ENCODE measurements around the gene KIF18A. TPM values are rescaled to one million over a fixed set of nuclear protein-coding genes. Genes with fewer than 3 reads are reported as not detected.

The KIF18A gene
- total RNA-seq, 1 donor from 2014 or later, result 21.8 TPM

DNA sequence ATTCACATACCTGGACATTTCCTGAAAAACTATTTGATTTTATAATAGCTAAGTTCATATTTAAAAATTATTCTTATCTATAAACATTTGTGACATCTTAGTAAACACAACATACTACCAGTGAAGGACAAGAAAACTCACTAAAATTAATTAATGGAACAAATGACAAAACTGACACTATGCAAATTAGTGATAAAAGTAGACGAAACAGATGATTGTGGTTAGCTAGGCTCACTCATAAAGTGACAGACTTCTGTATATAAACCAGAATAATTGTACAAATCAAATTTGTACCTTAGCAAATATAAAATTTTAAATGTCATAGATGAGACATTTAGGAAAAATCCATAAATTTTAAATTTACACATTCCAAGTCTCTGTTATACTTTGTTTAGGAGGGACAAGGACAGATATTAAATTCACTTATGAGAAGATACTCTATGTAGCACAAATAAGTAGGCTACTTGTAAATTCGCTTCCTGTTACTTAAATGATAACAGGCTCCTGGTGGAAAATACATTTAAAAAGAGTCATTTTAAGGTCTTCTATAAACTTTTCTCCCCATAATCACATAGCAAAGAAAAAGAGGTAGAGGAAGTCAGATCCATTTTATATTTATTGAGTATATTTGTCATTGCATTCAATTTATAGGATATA lies 81.2 kb downstream of the KIF18A start:
- peaks cover 23% of the 10 kb centered on the region for H3K36me3 Mint-ChIP-seq
- no peaks in the 10 kb centered on the region for H3K9me3 Mint-ChIP-seq
- no peak overlapping the region for H3K4me3 Mint-ChIP-seq
- TF ChIP-seq, protein P1, sequence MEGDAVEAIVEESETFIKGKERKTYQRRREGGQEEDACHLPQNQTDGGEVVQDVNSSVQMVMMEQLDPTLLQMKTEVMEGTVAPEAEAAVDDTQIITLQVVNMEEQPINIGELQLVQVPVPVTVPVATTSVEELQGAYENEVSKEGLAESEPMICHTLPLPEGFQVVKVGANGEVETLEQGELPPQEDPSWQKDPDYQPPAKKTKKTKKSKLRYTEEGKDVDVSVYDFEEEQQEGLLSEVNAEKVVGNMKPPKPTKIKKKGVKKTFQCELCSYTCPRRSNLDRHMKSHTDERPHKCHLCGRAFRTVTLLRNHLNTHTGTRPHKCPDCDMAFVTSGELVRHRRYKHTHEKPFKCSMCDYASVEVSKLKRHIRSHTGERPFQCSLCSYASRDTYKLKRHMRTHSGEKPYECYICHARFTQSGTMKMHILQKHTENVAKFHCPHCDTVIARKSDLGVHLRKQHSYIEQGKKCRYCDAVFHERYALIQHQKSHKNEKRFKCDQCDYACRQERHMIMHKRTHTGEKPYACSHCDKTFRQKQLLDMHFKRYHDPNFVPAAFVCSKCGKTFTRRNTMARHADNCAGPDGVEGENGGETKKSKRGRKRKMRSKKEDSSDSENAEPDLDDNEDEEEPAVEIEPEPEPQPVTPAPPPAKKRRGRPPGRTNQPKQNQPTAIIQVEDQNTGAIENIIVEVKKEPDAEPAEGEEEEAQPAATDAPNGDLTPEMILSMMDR (conservative IDR thresholded peaks at IDR 0.05), result no peak
- no peaks in the 10 kb centered on the region for H3K27me3 Mint-ChIP-seq
- no peak overlapping the region for H3K27ac Mint-ChIP-seq
- H3K4me1 Mint-ChIP-seq (ENCODE audit: unreplicated experiment), result no peaks in the 10 kb centered on the region
- DNase-seq (ENCODE audit: extremely low spot score, unreplicated experiment), result no peak

GRCh38 chr11:28017816-28018215 lies 90.1 kb downstream of the KIF18A start:
- Mint-ChIP-seq H3K36me3 (peaks cover 12% of the 10 kb centered on the region), H3K4me3 (no peak overlapping the region), H3K9me3 (no peaks in the 10 kb centered on the region), H3K27me3 (no peaks in the 10 kb centered on the region), H3K4me1 (ENCODE audit: unreplicated experiment) (no peaks in the 10 kb centered on the region), H3K27ac (no peak overlapping the region)
- TF ChIP-seq, protein P1 (conservative IDR thresholded peaks at IDR 0.05), result no peak
- DNase-seq (ENCODE audit: extremely low spot score, unreplicated experiment), result no peak

- Mint-ChIP-seq H3K9me3 (no peaks in the 10 kb centered on the region), H3K4me1 (ENCODE audit: unreplicated experiment) (no peaks in the 10 kb centered on the region), H3K27ac (no peak overlapping the region), H3K27me3 (no peaks in the 10 kb centered on the region), H3K36me3 (peaks cover 6% of the 10 kb centered on the region), H3K4me3 (no peak overlapping the region)
- TF ChIP-seq, protein P1 (conservative IDR thresholded peaks at IDR 0.05), result no peak
- DNase-seq (ENCODE audit: extremely low spot score, unreplicated experiment), result no peak
Observed at GRCh38 chr11:28011813-28012212, 96.1 kb downstream of the KIF18A start.

DNA sequence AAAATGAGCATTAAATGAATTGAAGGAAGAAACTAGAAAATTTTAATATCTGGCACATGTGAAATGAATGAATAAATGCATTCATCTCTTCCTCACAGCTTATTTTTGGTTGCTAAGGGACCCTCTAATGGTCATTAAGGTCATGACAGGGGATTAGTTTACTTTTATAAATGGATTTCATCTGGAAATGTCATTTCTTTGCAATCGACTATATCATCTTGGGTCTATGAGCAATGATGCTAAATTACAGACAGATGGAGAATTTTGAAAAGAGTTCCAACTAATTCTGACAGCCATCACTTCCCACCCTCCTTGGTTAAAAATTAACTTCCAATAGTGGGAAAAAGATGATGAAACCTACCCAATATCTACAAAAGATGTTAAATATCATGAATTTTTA lies 98.0 kb downstream of the KIF18A start:
- H3K36me3 Mint-ChIP-seq, result peaks cover 6% of the 10 kb centered on the region
- no peak for DNase-seq (ENCODE audit: extremely low spot score, unreplicated experiment)
- H3K4me3 Mint-ChIP-seq, result no peak overlapping the region
- TF ChIP-seq, protein P1 (conservative IDR thresholded peaks at IDR 0.05), result no peak
- no peaks in the 10 kb centered on the region for H3K9me3 Mint-ChIP-seq
- H3K4me1 Mint-ChIP-seq (ENCODE audit: unreplicated experiment), result no peaks in the 10 kb centered on the region
- H3K27ac Mint-ChIP-seq, result no peak overlapping the region
- no peaks in the 10 kb centered on the region for H3K27me3 Mint-ChIP-seq

GRCh38 chr11:28009388-28009787 lies 98.6 kb downstream of the KIF18A start:
- Mint-ChIP-seq H3K4me1 (ENCODE audit: unreplicated experiment) (no peaks in the 10 kb centered on the region), H3K27me3 (no peaks in the 10 kb centered on the region), H3K4me3 (no peak overlapping the region), H3K36me3 (peaks cover 6% of the 10 kb centered on the region), H3K27ac (no peak overlapping the region), H3K9me3 (no peaks in the 10 kb centered on the region)
- TF ChIP-seq, protein P1 (conservative IDR thresholded peaks at IDR 0.05), result no peak
- no peak for DNase-seq (ENCODE audit: extremely low spot score, unreplicated experiment)
